ELF-1 (cell line): ENCODE results near the gene GAS1.

ENCODE experiments used
- DNase-seq: peaks from one replicate; pipeline ENCODE4 v3.0.0-alpha.2; 2016; ENCODE audit warnings: low read depth, low spot score

The GAS1 gene

GRCh38 chr9:86947146-86948073 is at the start of gene GAS1:
Gene GAS1, minus strand, starts transcription at chr9:86947506. Its CDS starts 727 bp downstream, at chr9:86946779.
- peak; percentile 94 for DNase-seq

DNA sequence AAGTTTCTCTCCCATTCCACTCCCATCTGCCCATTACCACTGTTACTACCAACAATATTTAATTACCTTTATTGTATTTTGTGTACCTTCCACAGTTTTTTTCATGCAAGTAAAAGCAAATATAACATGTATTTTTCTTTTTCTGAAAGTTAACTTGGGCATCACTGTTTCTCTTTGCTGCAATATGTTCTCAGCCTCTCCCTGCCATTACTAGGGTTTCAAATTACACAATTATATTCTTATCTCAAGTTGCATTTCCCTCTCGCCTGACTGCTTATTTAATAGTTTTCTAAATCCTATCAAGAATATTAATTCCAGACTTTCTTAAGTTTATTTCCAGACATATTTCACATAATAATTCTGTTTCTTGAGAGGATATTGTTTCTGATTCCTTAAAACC is 46.9 kb upstream of the GAS1 start:
- no peak for DNase-seq

DNA sequence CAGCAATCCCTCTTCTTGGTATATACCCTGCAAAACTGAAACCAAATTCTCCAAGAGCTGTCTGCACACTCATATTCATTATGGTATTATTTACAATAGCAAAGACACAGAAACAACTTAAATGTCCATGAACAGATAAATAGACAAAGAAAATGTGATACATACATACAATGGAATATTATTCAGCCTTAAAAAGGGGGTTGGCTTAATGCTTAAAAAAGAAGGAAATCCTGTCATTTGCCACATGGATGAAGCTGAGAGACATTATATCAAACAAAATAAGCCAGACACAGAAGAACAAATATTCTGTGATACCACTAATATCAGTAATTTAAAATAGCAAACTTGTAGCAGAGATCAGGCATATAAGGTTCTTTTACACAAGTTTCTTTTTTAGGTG is 46.5 kb upstream of the GAS1 start:
- no peak for DNase-seq

GRCh38 chr9:86991077-86991476 is 43.8 kb upstream of the GAS1 start:
- no peak for DNase-seq

- DNase-seq: no peak
These were observed 43.0 kb upstream of the GAS1 start for GRCh38 chr9:86990290-86990689.

- DNase-seq: no peak
These were observed 40.6 kb upstream of the GAS1 start for GRCh38 chr9:86987900-86988299.

DNA sequence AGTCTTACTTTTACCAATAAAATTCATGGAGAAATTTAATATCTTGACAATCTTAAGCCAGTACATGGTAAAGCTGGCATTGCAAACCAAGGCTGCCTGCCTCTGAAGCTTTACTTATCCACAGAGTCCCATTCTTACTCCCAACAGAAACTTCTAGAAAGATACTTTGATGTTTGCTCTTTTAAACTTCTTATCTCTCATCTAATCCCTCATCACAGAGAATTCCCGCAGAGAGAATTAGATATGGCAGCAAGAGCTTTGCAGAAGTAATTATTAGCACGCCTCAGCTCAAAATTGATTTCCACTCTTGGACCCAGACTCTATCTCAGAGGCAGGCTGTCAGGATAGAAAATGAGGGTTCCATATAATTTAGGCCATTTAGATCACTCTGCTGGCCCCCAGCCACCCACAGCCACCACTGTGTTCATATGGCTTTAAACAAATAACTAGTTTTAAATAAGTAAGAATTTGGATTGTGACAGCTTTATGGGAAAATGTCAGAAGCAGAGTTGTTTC is 37.9 kb upstream of the GAS1 start:
- DNase-seq: no peak

DNA sequence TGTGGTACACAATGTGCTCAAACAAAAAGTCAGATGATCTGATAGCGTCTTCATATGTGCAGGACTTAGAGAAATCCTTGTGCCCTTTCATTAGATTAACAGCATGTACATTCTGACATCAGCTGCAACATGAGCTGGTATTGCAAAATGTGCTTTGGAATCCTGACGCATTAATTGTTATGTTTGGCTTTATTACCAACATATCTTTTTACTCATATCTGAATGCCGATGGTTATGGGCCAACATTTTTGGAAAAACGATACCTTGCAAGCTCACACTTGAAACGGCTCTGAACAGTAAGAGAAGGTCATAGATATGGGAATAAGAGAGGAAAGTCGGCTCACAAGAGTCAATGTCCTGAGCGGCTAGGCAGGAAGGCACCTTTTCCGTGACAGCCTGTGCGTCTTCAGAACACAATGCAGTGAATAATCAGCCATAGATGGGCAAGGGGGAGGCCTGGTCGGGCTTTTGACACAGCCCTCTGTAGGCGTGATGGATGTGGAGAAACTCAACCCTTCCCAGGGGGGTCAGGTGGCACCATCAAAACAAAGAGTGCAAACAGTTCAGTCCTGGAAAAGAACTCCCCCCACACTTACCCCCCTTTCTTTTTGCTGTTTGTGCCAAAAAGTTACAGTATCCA is 36.4 kb upstream of the GAS1 start:
- DNase-seq: no peak

- DNase-seq: no peak
These were observed 35.9 kb upstream of the GAS1 start for GRCh38 chr9:86983249-86983619.

DNA sequence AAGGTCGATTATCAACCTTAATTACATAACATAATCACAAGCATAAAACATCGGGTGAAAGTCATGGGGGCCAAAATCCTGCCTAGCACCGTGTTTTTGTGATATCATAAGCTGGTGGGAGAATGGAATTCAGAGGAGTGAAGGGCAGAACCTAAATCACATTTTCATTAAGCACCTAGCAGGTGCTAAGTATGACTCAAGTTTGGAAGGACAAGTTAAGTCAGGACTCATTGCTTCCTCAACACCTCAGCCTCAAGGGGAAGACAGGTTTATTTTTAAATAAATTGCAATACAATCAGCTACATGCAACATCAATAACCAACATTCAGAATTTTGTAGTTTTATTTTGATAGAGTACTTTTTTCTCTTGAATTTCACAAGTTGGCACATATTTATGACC is 33.5 kb upstream of the GAS1 start:
- no peak for DNase-seq

DNA sequence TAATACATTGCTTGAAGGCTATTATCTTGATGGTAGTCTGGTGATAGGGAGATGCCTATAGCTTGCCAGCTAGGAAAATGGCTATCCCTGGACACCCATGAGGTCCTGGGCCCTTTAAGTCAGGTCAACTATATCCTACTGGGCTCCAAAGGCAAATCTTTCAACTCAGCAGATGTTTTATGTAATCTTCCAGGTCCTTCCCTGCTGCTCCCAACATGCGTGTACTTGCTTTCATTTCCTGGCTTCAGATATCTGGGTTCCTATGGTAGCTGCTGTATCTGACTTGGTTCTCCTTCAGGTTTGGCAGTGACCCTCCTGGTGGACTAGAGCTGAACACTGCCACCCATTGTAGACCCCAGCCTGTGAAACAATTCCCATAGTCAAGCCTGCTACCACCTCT is 32.4 kb upstream of the GAS1 start:
- DNase-seq: no peak

GRCh38 chr9:86978922-86979474 is 31.7 kb upstream of the GAS1 start:
- no peak for DNase-seq

GRCh38 chr9:86978413-86978812 is 31.1 kb upstream of the GAS1 start:
- no peak for DNase-seq

DNA sequence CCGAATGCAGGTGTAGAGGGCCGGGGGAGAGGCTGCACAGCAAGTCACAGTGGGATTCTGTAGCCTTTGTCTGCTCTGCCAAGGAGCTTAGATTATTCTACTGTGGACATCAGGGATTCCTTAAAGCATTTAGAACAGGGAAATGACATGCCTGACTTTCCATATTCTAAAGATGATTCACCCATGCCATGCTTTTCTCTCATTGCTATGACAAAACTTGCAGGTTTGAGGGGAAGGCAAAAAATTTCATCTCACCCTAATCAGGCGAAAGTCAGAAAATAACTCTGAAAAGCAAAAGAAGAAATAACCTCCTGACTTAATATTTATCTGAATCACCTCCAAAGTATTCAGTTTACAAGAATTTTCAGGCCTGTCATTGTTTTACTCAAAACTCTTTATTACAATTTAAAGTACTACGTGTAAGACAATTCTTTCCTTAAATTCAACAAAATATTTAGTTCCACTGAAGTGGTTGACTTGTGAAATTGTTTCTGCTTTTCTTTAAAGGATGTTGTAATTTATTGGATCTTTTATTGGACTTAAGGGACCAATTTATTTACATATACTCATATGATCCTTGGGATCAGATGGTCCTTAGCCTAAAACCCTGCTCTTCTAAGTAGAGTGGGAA is 30.0 kb upstream of the GAS1 start:
- DNase-seq: no peak

DNA sequence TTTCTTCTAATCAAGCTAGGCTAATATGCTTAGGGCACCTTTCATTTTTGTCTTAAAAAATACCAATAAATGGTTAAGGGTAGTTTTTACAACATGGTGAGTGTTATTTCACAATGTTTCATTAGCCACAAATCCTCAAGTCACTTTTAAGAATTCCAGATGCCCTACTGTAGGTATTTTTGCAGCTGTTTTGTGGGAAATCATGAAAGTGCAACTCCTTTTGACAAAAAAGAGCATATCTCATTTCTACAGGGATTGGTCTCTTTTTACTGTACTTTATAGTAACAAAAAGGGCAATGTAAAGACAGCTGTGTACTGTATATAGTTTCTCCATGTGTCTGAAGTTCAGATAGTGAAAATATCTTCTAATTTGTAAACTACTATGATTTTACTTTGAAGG is 28.3 kb upstream of the GAS1 start:
- no peak for DNase-seq

- no peak for DNase-seq
These were observed 27.7 kb upstream of the GAS1 start for GRCh38 chr9:86975036-86975435.

DNA sequence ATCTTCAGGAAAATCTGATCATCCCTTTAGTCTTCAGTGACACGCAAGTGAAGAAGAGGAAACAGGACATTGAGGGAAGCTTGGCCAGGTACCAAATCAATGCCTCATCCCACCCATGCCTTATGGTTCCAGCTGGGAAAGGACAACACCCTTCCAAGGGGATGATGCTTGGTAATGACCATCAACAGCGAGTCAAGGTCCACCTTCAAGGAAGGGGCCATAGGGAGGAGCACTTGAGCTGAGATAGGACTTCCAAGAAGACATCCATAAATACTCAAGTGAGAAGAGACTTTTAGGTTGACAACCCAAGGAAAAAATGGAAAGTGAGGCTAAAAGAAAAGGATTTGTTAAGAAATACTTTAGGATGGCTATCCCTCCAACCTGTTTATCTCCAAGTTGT is 27.1 kb upstream of the GAS1 start:
- DNase-seq: no peak

GRCh38 chr9:86971742-86972141 is 24.4 kb upstream of the GAS1 start:
- DNase-seq: no peak

DNA sequence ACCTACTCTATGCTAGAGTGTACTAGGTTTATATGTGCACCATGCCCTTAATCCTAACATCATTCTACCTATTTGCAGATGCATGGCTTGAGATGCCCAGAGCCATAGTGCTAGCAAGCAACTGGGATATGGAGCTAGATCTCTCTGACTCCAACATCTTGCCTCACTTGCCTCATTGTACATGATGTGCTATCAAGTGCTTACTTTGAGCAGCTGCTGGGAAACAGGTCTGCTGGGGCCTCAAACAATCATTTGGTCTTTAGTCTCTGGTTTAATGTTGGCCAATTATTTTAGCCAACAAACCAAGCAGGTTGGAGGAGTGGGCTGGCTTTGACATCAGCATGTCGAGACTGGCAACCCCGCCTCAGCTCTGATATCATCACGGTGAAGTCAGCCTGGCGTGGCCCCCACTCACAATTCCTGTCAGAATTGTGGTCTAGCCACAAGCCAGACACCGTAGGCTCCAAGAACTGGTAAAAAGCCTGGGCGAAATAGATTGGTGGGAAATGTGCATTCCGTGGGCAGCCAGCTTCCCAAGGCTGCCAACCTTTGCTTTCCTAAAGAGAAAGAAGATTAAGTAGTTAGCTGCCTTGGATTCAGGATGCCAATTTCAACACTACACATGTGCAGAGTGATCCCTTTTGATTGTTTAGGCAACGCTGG is 21.1 kb upstream of the GAS1 start:
- DNase-seq: no peak

DNA sequence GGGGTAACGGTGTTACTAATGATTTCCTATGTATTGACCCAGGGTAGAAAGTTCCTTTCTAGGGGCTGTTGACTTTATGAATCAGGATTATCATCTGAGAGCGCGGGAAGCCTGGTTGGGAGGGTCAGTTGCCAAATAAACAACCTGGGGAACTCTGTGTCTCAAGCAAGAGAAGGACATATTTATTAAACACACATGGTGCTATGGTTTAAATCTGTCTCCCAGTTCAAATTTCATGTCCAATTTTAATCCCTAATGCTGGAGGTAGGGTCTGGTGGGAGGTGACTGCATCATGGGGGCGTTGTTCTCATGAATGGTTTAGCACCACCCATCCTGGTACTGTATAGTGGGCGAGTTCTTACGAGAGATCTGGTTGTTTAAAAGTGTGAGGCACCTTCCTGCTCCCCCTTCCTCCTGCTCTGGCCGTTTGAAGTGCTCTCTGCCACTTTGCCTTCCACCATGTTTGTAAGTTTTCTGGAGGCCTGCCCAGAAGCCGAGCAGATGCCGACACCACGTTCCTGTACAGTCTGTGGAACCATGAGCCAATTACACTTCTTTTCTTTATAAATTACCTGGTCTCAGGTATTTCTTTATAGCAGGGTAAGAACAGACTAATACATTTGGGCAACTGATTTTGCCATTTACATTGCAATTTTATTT is 19.7 kb upstream of the GAS1 start:
- no peak for DNase-seq
